Germinal center (tissue), 1 donor: Measurements from ENCODE around the gene DAPL1.

Source experiments
- DNase-seq: peaks from one replicate; pipeline ENCODE4 v3.0.0; 2012; ENCODE audit warnings: mixed read lengths, low spot score

DAPL1 gene

GRCh38 chr2:158777077-158777476 lies 18.0 kb upstream of the DAPL1 start:
- no peak for DNase-seq

DNA sequence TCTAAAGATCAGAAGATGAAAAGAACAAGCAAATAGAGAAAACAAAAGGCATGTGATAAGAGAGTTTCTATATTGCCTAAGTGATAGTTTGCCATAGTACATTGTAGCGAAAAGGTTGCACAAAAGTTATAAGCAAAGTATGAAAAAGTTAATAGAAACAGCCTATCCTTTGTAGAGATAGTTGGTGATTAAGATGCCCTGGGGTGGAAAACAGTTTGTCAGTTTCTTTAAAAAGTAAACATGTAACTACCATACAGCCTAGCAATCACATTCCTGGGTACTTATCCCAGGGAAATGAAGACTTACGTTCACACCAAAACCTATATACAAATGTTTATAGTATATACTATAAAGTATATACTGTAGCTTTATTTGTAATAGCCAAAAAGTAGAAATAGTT lies 16.9 kb upstream of the DAPL1 start:
- DNase-seq: no peak

DNA sequence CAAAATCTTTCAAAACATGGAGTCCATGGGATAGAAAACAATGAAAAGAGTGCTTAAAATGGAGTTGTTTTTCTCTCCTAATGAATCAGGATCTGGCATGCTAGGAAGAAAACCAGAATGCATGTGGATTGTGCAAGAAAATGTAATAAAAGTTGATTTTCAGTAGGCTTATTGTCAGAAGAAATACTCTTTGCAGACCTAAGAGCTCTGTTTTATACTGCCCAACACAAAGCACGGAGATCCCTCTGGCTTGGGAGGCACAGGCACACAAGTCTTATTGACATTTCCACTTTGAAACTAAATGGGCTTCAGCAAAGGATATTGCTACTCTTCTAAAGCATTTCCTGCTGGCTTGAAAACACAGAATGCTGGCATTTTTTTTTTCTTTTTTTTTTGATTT lies 15.5 kb upstream of the DAPL1 start:
- DNase-seq: no peak

- no peak for DNase-seq
Observed at GRCh38 chr2:158781353-158781961, 13.7 kb upstream of the DAPL1 start.

GRCh38 chr2:158782136-158782535 lies 13.0 kb upstream of the DAPL1 start:
- no peak for DNase-seq

DNA sequence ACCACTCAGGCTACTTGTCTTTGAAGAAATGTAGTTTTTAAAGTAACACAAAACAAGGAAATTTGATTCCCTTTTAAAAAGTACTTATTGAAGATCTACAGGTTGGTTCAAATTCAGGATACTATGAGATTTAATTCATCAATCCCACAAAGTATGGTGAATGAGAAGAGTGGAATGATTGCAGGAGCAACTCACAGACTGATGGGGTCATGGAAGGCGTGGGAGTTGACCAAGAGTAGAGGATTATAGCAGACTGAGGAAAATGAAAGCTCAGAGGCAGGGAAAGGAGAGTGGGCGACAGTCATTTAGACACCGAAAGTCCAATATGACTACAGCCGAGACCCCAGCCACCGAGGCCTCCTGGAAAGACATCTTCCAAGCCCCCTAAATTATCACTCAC lies 12.5 kb upstream of the DAPL1 start:
- no peak for DNase-seq

GRCh38 chr2:158783923-158784322 lies 11.2 kb upstream of the DAPL1 start:
- DNase-seq: no peak

- DNase-seq: no peak
Observed at GRCh38 chr2:158786897-158787296, 8.2 kb upstream of the DAPL1 start.

- DNase-seq: no peak
Observed at GRCh38 chr2:158788951-158789350, 6.2 kb upstream of the DAPL1 start.

DNA sequence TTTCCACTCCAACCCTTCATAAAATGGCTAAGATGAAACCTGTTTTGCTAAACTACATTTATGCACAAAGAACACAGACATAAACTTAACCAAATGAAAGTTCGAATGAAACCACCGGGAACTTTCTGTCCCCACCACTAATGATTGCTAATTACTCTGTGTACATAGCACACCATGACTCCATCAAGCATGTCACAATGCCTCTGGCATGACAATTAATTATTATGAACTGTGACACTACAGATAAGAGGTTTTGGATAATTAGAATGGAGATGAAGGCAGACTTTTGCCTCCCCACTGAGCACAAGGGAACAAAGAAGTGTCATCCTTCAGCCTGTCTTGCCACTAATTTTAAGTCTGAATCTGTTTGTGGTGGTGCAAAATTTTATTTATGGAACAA lies 1.5 kb downstream of the DAPL1 start:
- DNase-seq: no peak

DNA sequence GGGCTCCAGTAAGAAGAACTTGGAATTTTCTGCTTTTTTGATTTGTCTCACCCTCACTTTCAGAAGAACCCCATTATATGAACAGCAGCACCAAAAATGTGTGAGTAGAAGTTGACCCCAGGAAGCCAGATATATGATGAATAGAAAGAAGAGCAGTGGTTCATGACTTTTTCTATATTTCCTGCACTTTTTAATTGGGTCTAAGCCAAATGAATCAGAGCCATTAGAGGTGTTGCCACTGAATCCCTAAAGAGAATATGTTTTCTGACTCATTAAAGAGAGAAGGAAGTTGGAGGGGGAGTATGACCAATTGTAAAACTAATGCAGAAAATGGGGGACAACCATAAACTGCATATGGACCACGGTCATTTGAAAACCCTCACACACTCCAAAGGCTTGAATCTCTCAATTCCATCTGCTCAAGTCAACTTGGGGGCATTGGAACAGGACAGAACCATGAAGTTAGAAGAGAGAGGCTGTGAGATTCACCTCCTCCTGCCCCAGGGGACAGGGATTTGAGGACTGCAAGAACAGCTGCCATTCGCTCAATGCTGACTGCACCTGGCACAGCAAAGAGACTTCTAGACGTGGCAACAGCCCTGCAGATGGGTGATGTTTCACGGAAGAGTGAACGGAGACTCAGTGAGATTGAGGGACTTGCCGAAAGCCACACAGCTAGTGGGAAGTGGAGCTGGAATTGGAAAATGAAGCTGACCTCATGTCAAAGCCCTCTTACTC lies 3.0 kb downstream of the DAPL1 start:
- no peak for DNase-seq

GRCh38 chr2:158799181-158799580 lies 4.1 kb downstream of the DAPL1 start:
- DNase-seq: no peak

DNA sequence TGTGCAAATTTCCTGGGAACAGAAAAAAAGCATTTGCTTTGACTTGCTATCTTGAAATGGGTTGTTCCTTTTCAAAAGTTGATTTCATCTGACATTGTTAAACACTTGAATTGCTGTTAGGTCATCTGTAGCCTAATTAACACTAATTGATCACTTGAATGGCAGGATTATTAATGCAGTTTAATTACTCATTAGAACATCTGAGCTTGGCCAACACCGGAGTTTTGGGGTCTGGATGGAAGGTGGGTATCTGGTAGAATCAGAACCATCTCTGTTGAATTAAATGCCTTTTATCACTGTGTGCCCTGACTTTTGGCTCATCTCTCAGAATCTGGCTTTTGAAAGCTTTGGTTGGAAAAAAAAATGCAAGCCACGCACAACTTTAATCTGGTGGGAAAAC lies 8.4 kb downstream of the DAPL1 start:
- DNase-seq: no peak

DNA sequence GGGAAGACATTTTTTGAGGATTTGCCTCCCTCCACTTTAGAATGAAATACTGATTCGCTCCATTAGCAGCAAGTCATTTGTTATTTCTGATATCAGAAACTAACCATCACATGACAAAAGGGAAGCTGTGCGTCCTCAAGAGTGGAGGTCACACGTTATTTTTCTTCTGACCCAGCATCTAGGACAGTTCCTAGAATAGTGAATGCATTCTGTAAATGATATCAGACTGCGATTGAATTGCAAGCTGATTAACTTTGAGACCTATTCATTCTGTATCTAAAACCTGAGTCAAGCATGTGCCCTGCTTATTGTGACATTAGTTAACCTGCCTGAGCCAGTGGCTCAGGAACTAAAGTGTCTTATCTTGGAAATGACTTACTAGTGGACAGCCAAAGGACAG lies 10.1 kb downstream of the DAPL1 start:
- no peak for DNase-seq

DNA sequence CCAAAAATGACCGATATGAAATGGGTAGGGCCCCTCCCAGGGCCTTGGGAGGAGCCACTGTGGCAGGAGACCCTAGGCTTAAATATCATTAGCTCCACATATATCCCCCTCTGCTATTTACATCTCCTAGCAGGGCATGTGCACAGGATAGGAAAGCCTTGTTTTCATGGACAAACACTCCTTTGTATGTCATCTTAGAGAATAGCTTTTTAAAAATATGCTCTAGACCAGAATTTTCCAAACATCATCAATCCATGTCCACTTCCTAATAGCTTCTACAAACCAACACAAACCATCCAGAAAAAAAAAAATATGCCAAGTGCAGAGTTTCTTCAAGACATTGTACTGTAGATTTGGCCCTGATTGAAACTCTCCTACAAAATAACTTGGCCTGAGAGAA lies 10.8 kb downstream of the DAPL1 start:
- no peak for DNase-seq

DNA sequence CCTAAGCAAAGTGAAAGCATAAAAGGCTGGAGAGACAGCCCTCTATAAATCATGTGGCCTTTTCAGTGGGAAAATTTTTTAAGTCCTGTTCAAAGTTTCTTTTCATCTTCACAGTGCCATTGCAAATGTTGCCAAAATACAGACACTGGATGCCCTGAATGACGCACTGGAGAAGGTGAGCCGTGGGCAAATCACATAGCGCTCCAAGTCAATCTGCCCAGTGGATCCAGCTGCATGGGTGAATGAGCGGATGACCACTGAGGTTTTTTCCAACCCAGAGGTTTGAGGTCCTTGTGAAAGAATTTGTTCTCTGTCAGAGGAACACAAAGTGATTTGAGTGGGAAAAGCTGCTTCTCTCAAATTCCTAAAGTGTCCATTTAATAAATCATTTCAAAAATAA lies 11.8 kb downstream of the DAPL1 start:
- DNase-seq: no peak

- no peak for DNase-seq
Observed at GRCh38 chr2:158808426-158808825, 13.3 kb downstream of the DAPL1 start.

DNA sequence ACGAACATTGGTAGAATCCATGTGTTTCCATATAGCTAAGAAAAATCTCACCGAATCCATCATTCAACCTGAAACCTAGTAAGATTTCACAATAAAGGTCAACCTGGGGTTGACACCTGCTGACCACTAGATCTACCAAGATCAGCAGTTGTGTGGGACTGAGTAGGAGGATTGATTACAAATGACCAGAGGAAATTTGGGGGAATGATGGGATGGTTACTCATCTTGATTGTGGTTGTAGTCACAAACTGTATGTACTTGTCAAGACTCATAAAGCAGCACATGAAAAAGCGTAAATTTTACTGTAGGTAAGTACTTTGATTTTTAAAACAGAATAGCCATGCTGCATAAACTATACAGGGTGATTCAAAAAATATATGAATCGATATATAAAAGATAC lies 14.7 kb downstream of the DAPL1 start:
- no peak for DNase-seq

DNA sequence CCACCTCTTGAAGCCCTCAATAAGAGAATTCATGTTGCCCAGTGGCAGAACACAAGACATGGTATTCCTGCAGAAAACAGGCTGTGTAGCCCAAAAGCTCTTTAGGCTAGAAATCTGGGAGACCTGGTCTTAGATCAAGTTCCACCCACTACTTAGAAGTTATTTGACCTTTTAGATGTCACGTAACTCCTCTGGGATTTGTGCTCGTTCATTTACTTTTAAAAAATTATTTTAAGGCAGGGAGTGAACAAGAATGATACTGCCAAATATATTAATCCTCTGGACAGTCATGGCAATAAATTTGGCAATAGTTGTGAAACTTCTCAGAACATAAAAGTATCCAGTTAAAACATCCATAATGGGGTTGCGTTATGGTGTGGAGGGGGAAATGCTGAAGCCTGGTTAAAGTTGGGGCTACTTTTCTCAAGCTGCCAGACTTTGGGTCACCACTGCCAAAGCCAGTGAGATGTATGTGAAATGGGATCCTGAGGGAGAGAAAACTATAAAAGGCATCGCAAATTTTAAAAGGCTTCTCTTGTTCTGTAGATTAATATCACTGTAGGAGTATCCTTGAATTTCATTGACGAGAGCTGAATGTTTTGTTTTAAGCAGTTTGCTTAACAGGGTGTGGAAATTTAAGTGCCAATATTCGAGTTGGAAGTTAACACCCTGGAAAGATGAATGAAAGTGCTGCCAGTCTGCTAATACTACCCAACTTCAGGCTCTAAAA lies 15.8 kb downstream of the DAPL1 start:
- no peak for DNase-seq

- DNase-seq: no peak
Observed at GRCh38 chr2:158815166-158815565, 20.0 kb downstream of the DAPL1 start.

DNA sequence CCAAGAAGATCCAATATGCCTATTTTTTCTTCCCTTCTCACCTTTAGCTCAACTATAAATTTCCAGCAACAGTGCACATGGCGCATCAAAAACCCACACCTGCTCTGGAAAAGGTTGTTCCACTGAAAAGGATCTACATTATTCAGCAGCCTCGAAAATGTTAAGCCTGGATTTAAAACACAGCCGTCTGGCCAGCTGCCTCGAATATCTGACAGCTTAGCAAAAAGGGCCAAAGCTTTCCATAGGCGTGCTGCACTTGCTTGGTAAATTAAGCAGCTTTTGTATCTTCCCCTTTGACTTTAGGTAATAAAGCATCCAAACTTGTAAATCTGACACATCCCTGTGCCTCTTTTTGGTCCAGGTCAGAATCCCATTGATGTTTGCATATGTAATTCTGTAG lies 20.5 kb downstream of the DAPL1 start:
- DNase-seq: no peak

- DNase-seq: no peak
Observed at GRCh38 chr2:158817588-158817987, 22.5 kb downstream of the DAPL1 start.

DNA sequence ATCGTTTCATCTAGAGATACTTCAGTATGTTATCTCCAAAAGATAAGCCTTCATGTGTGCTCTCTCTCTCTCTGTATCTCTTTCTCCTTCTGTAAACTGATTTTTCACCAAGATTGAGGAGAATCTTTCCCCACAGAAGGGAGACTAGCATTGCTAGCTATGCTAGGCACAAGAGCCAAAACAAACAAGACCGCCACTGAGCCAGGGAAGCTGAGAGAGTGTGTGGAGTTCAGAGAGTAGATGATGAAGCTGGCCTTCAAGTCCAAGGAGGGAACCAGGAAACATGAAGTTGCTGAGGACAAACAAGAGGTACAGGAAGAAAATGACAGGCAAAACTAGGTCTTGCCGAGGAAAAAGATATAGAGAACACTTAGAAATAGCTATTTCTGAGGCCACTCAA lies 23.4 kb downstream of the DAPL1 start:
- DNase-seq: no peak
